ENCODE measurements around the gene RNF34.

- TF ChIP-seq CTCF (IDR thresholded peaks at IDR 0.05) (no peak), POLR2A (IDR thresholded peaks at IDR 0.05) (no peak)
These were observed 39.8 kb downstream of the RNF34 start for GRCh38 chr12:121439715-121440114.
